SU-DHL-6 (cell line): Measurements from ENCODE around the gene KIAA0825.

ENCODE experiments used
- H2AFZ ChIP-seq: fragments of 200-600 bp; sonication (generic); 2 replicates; pipeline ENCODE4 v1.6.1; 2014; ENCODE audit warnings: low read depth, mild to moderate bottlenecking, moderate library complexity, mixed read lengths, antibody characterized with exemption, low read length; ENCODE audit not compliant: severe bottlenecking
- H3F3A ChIP-seq: fragments of 200-600 bp; shearing (Covaris generic); 2 replicates; pipeline ENCODE4 v1.6.0; 2016; ENCODE audit warnings: antibody characterized with exemption, mild to moderate bottlenecking; ENCODE audit not compliant: insufficient read depth
- H3K27ac ChIP-seq: fragments of 200-600 bp; sonication (generic); 2 replicates; pipeline ENCODE4 v1.5.1; 2016; ENCODE audit warnings: low read depth, mild to moderate bottlenecking, low read length, moderate library complexity, mixed read lengths
- H3K27me3 ChIP-seq: fragments of 200-600 bp; sonication (generic), shearing (Covaris generic); 2 replicates; pipeline ENCODE4 v1.6.0; 2014; ENCODE audit warnings: mild to moderate bottlenecking, low read length
- H3K36me3 ChIP-seq: fragments of 200-600 bp; sonication (generic); 2 replicates; pipeline ENCODE4 v1.6.1; 2014; ENCODE audit warnings: mild to moderate bottlenecking, low read length, mixed read lengths
- H3K4me2 ChIP-seq: fragments of 300-600, 200-600 bp; shearing (Covaris generic), sonication (generic); 2 replicates; pipeline ENCODE4 v1.6.0; 2014; ENCODE audit warnings: low read length, low read depth, mild to moderate bottlenecking; ENCODE audit not compliant: poor library complexity, severe bottlenecking
- H3K4me3 ChIP-seq: fragments of 200-600 bp; sonication (generic); 2 replicates; pipeline ENCODE4 v1.5.1; 2014; ENCODE audit warnings: antibody characterized with exemption, low read length, mild to moderate bottlenecking, mixed read lengths; ENCODE audit not compliant: insufficient read depth, poor library complexity, severe bottlenecking
- H3K79me2 ChIP-seq: fragments of 200-600 bp; sonication (generic); 2 replicates; pipeline ENCODE4 v1.6.1; 2014; ENCODE audit warnings: mild to moderate bottlenecking, low read length, moderate library complexity; ENCODE audit not compliant: insufficient read depth
- H3K9ac ChIP-seq: fragments of 200-600 bp; sonication (generic); 2 replicates; pipeline ENCODE4 v1.7.0; 2014; ENCODE audit warnings: mild to moderate bottlenecking, low read length
- H3K9me2 ChIP-seq: fragments of 200-600 bp; sonication (generic); replicated peaks from 2 replicates; pipeline ENCODE4 v1.6.1; 2014; ENCODE audit warnings: low read length; ENCODE audit not compliant: insufficient read depth
- H3K9me3 ChIP-seq: fragments of 200-600 bp; sonication (generic); 2 replicates; pipeline ENCODE4 v1.6.1; 2014; ENCODE audit warnings: low read length, mixed read lengths; ENCODE audit not compliant: insufficient read depth
- H4K20me1 ChIP-seq: fragments of 200-600 bp; sonication (generic); 2 replicates; pipeline ENCODE4 v1.6.1; 2014; ENCODE audit warnings: low read depth, mild to moderate bottlenecking, antibody characterized with exemption, low read length, moderate library complexity, mixed read lengths
- EZH2phosphoT487 ChIP-seq: fragments of 200-600 bp; sonication (generic), shearing (Covaris generic); conservative IDR thresholded peaks from 2 replicates; pipeline ENCODE4 v1.6.1; 2018; ENCODE audit warnings: mild to moderate bottlenecking, antibody characterized with exemption, low read length, moderate library complexity, mixed read lengths
- TF ChIP-seq, protein P1 (sequence below): fragments of 200-600 bp; sonication (generic); IDR thresholded peaks from one replicate; pipeline ENCODE4 v1.5.1; 2017; ENCODE audit warnings: antibody characterized with exemption, mild to moderate bottlenecking, low read length, moderate library complexity; ENCODE audit not compliant: insufficient read depth, poor library complexity, severe bottlenecking

The KIAA0825 gene

DNA sequence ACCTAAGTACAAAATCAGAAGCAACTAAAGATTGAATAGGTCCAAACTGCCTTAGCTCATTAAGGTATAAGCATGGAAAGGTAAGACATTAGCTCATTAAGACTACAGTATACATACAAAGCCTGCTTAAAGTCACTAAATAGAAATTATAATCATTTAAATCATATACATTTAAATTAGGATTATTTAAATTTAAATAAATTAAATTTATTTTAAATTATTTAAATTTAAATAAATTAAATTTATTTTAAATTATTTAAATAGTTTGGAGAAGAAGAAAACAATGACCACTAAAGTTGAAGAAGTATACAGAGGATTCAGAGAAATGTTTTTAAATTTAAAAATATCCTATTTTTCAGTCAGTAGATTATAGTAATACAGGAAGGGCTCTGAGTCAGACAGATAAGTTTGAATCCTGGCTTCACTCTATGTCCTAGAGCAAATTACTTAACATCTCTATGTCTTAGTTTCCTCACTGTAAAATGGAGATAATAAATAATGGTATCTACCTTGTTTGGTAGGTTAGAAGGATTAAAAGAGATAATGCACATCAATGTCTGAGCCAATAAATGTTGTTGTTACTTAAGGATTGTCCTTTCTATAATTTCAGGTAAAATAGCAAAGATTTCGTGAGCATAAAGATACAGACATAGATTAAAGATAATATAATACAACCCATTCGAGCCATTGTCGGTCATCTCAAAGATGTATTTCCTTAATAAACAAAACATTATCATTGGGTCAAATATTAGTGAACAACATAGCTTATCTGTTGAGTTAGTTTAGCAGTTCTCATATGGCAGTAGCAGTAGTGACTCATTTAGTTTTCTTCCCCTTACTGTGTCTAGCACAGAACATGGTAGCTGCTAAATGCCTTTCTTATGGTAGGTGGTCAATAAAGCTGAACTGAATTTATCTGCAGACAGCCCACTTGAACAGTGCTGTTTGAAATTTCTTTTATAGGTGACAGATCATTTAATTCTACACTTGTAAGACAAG is 100.6 kb downstream of the KIAA0825 start:
- H3K4me3 ChIP-seq: no peak overlapping the region
- TF ChIP-seq EZH2phosphoT487: no peak
- TF ChIP-seq, protein P1, sequence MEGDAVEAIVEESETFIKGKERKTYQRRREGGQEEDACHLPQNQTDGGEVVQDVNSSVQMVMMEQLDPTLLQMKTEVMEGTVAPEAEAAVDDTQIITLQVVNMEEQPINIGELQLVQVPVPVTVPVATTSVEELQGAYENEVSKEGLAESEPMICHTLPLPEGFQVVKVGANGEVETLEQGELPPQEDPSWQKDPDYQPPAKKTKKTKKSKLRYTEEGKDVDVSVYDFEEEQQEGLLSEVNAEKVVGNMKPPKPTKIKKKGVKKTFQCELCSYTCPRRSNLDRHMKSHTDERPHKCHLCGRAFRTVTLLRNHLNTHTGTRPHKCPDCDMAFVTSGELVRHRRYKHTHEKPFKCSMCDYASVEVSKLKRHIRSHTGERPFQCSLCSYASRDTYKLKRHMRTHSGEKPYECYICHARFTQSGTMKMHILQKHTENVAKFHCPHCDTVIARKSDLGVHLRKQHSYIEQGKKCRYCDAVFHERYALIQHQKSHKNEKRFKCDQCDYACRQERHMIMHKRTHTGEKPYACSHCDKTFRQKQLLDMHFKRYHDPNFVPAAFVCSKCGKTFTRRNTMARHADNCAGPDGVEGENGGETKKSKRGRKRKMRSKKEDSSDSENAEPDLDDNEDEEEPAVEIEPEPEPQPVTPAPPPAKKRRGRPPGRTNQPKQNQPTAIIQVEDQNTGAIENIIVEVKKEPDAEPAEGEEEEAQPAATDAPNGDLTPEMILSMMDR: no peak
- H3K9me2 ChIP-seq: no peaks in the 10 kb centered on the region
- no peak overlapping the region for H3K4me2 ChIP-seq
- H3K36me3 ChIP-seq: no peaks in the 10 kb centered on the region
- no peaks in the 10 kb centered on the region for H3K9me3 ChIP-seq
- no peaks in the 10 kb centered on the region for H3K79me2 ChIP-seq
- no peak overlapping the region for H2AFZ ChIP-seq
- no peaks in the 10 kb centered on the region for H3K27me3 ChIP-seq
- H3K9ac ChIP-seq: no peak overlapping the region
- 0 out of 2 replicates have a peak, but pooled peaks cover 4% of the 10 kb centered on the region for H3F3A ChIP-seq
- H3K27ac ChIP-seq: no peak overlapping the region
- no peaks in the 10 kb centered on the region; the same call in 1 of the 2 replicates for H4K20me1 ChIP-seq

DNA sequence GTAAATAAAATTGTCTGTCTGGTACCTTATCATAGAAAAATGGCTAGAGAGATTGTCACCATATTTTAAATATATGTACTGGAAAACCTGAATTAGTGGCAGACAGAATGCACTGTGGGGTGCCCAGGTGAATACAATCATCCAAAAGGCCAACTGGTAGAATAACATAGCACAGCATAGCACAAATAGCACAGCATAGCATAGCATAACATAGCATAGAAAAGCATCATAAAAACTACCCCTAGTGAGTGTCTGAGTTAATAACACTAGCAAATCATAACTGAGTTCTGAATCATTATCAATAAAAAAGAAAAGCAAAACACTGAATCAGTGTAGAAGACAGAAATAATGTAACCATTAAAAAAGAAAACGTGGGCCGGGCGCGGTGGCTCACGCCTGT is 102.3 kb downstream of the KIAA0825 start:
- no peaks in the 10 kb centered on the region for H3K79me2 ChIP-seq
- H4K20me1 ChIP-seq: no peaks in the 10 kb centered on the region
- H3K9me2 ChIP-seq: no peaks in the 10 kb centered on the region
- no peak overlapping the region for H3K9ac ChIP-seq
- no peak overlapping the region for H3K27ac ChIP-seq
- H3K36me3 ChIP-seq: no peaks in the 10 kb centered on the region
- TF ChIP-seq, protein P1: no peak
- TF ChIP-seq EZH2phosphoT487: no peak
- H3K9me3 ChIP-seq: no peaks in the 10 kb centered on the region
- no peaks in the 10 kb centered on the region for H3K27me3 ChIP-seq
- H3K4me3 ChIP-seq: no peak overlapping the region
- no peak overlapping the region for H2AFZ ChIP-seq
- 0 out of 2 replicates have a peak, but pooled peaks cover 4% of the 10 kb centered on the region for H3F3A ChIP-seq
- no peak overlapping the region for H3K4me2 ChIP-seq

- Histone ChIP-seq H3K9ac (no peak overlapping the region), H3K4me3 (no peak overlapping the region), H2AFZ (no peak overlapping the region), H3K27me3 (no peaks in the 10 kb centered on the region), H3K4me2 (no peak overlapping the region), H3K36me3 (no peaks in the 10 kb centered on the region), H3K9me2 (no peaks in the 10 kb centered on the region), H3K27ac (no peak overlapping the region), H3K79me2 (no peaks in the 10 kb centered on the region), H3K9me3 (no peaks in the 10 kb centered on the region), H4K20me1 (no peaks in the 10 kb centered on the region), H3F3A (no peaks in the 10 kb centered on the region)
- no peak for TF ChIP-seq EZH2phosphoT487
- TF ChIP-seq, protein P1: no peak
Observed at GRCh38 chr5:94508461-94509148, 109.8 kb downstream of the KIAA0825 start.
